ENCODE measurements around the gene KIAA0408. TPM values are rescaled to one million over a fixed set of nuclear protein-coding genes. Genes with fewer than 3 reads are reported as not detected.

The KIAA0408 gene
- 0.91 and 1.4 TPM in 2 replicates for total RNA-seq
- long read RNA-seq, partial matches to known transcripts: 1 of 1 reads
- long read RNA-seq, other reads (novel, unspliced or antisense): 0 of 1 reads

DNA sequence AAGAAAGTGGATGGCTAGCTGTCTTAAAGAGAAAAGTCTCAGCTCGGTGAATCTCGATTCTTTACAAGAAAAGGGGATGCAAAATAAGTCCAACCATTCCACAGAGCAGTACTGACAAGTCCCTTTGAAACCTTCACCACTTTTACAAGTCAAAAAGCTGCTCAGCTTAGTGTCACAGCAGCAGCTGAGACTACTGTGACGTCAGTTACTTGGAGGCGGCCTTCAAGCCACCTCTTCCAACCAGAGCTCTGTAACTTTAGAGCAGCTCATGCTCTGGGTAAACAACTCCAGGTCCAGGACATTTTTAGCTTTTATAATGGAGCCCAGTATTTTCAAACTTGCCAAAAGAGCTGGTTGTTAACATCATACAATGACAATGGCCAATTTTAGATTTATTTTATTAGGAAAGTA is at the start of gene KIAA0408:
TSS of gene KIAA0408 (minus strand) at position 159 of the 411 bp plus-strand sequence. CDS start 5,408 bp downstream, outside the sequence.
- Mint-ChIP-seq H3K27me3 (no peaks in the 10 kb centered on the region), H3K36me3 (ENCODE audit: insufficient read depth) (no peaks in the 10 kb centered on the region), H3K4me1 (ENCODE audit: low read depth) (peaks cover 16% of the 10 kb centered on the region), H3K9me3 (ENCODE audit: low read depth) (no peaks in the 10 kb centered on the region), H3K4me3 (ENCODE audit: low read depth) (no peak within 1 kb of the TSS), H3K27ac (peak within 1 kb of the TSS; percentile 38)
- DNase-seq (ENCODE audit: low spot score, unreplicated experiment): no peak
- TF ChIP-seq, protein P1, sequence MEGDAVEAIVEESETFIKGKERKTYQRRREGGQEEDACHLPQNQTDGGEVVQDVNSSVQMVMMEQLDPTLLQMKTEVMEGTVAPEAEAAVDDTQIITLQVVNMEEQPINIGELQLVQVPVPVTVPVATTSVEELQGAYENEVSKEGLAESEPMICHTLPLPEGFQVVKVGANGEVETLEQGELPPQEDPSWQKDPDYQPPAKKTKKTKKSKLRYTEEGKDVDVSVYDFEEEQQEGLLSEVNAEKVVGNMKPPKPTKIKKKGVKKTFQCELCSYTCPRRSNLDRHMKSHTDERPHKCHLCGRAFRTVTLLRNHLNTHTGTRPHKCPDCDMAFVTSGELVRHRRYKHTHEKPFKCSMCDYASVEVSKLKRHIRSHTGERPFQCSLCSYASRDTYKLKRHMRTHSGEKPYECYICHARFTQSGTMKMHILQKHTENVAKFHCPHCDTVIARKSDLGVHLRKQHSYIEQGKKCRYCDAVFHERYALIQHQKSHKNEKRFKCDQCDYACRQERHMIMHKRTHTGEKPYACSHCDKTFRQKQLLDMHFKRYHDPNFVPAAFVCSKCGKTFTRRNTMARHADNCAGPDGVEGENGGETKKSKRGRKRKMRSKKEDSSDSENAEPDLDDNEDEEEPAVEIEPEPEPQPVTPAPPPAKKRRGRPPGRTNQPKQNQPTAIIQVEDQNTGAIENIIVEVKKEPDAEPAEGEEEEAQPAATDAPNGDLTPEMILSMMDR (IDR thresholded peaks at IDR 0.05; ENCODE audit: unreplicated experiment): no peak

DNA sequence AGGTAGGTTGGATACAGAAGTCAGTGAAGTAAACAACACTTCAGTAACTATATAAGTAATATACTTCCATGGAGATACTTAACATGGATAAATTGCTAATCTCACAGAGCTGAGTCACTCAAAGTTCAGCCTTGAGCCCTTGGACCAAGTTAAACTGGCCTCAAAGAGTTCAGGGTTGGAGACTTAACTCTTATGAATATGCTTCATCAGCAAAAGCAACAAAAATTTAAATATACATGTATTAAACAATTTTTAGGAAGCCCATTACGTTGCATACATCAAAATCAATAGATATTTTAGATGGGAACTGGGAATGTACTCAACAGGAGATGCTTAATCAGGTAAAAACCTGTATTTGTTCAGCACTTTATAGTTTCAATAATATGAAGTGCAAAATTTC is 47.7 kb upstream of the KIAA0408 start:
- TF ChIP-seq, protein P1 (IDR thresholded peaks at IDR 0.05; ENCODE audit: unreplicated experiment): no peak
- H3K36me3 Mint-ChIP-seq (ENCODE audit: insufficient read depth): no peaks in the 10 kb centered on the region
- H3K4me1 Mint-ChIP-seq (ENCODE audit: low read depth): no peaks in the 10 kb centered on the region
- no peaks in the 10 kb centered on the region for H3K9me3 Mint-ChIP-seq (ENCODE audit: low read depth)
- DNase-seq (ENCODE audit: low spot score, unreplicated experiment): no peak
- H3K27ac Mint-ChIP-seq: no peak overlapping the region
- H3K4me3 Mint-ChIP-seq (ENCODE audit: low read depth): no peak overlapping the region
- H3K27me3 Mint-ChIP-seq: no peaks in the 10 kb centered on the region

DNA sequence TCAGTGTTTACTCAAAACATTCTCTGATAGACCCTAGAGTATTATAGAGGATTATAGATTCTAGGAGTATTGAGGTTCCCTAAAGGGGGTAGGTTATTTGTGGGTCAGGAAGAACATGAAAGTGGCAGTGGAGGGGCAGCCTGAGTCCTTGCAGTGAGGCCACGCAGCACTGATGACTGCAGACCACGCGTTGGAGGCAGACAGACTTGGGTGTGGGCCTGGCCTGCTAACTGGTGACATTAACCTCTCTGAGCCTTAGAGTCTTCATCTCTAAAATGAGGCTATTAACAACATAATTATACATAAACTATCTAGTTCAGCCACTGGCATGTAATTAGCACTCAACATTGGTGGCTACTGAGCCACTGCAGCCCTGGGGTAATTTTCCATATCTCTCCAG is 43.8 kb upstream of the KIAA0408 start:
- DNase-seq (ENCODE audit: low spot score, unreplicated experiment): no peak
- no peaks in the 10 kb centered on the region for H3K36me3 Mint-ChIP-seq (ENCODE audit: insufficient read depth)
- H3K27ac Mint-ChIP-seq: no peak overlapping the region
- no peaks in the 10 kb centered on the region for H3K27me3 Mint-ChIP-seq
- no peak overlapping the region for H3K4me3 Mint-ChIP-seq (ENCODE audit: low read depth)
- TF ChIP-seq, protein P1 (IDR thresholded peaks at IDR 0.05; ENCODE audit: unreplicated experiment): no peak
- H3K9me3 Mint-ChIP-seq (ENCODE audit: low read depth): no peaks in the 10 kb centered on the region
- no peaks in the 10 kb centered on the region for H3K4me1 Mint-ChIP-seq (ENCODE audit: low read depth)

DNA sequence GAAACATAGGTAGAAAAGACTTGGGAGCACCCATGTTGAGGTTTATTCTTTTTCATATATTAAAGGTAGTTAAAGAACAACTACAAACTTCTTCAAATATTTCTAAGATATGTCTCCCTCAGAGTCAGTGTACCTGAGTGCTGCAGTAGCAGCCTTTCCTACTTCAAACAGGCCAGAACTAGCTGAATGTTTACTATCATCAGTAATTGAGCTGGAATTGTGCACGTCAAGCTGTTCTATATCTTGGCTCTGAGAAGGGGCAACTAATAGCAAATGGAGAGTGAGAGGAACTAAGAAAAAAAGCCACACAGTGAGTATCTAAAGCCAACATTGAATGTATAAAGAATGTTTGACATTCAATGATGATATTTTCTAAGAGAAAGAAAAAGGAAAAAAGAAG is 38.2 kb upstream of the KIAA0408 start:
- TF ChIP-seq, protein P1 (IDR thresholded peaks at IDR 0.05; ENCODE audit: unreplicated experiment): no peak
- H3K27me3 Mint-ChIP-seq: no peaks in the 10 kb centered on the region
- H3K27ac Mint-ChIP-seq: no peak overlapping the region
- no peaks in the 10 kb centered on the region for H3K4me1 Mint-ChIP-seq (ENCODE audit: low read depth)
- H3K9me3 Mint-ChIP-seq (ENCODE audit: low read depth): no peaks in the 10 kb centered on the region
- no peak overlapping the region for H3K4me3 Mint-ChIP-seq (ENCODE audit: low read depth)
- DNase-seq (ENCODE audit: low spot score, unreplicated experiment): no peak
- no peaks in the 10 kb centered on the region for H3K36me3 Mint-ChIP-seq (ENCODE audit: insufficient read depth)

DNA sequence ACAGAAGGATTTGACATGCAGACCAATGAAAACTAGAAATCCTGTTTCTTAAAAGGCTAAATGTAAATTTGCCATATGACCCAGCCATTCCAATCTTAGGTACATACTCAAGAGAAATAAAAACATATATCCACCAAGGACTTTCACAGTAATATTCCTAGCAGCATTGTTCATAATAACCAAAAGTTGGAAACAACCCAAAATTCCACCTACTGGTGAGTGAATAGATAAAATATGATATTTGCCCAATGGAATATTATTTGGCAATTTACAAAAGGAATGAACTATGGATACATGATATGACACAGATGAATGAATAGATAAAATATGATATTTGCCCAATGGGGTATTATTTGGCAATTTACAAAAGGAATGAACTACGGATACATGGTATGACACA is 37.3 kb upstream of the KIAA0408 start:
- no peaks in the 10 kb centered on the region for H3K36me3 Mint-ChIP-seq (ENCODE audit: insufficient read depth)
- H3K9me3 Mint-ChIP-seq (ENCODE audit: low read depth): no peaks in the 10 kb centered on the region
- no peaks in the 10 kb centered on the region for H3K27me3 Mint-ChIP-seq
- TF ChIP-seq, protein P1 (IDR thresholded peaks at IDR 0.05; ENCODE audit: unreplicated experiment): no peak
- no peaks in the 10 kb centered on the region for H3K4me1 Mint-ChIP-seq (ENCODE audit: low read depth)
- H3K4me3 Mint-ChIP-seq (ENCODE audit: low read depth): no peak overlapping the region
- DNase-seq (ENCODE audit: low spot score, unreplicated experiment): no peak
- H3K27ac Mint-ChIP-seq: no peak overlapping the region
